ENCODE results near the gene RBPJL. TPM values are rescaled to one million over a fixed set of nuclear protein-coding genes. Genes with fewer than 3 reads are reported as not detected.

Gene RBPJL
- total RNA-seq (2014; rRNA removed; shearing (Covaris generic)) (not detected in 2 replicates), total RNA-seq (2022) (not detected in 2 replicates), Bru-seq, nascent RNA (not detected), BruChase-seq, experiment 1, labeled RNA remaining after a 6-hour chase (not detected), BruChase-seq, experiment 2, labeled RNA remaining after a 2-hour chase (not detected)
- long read RNA-seq, partial matches to known transcripts: 0 of 1 reads
- long read RNA-seq, other reads (novel, unspliced or antisense): 1 of 1 reads

- H3K4me3 ChIP-seq (ENCODE audit: low read depth, low read length, poor library complexity, severe bottlenecking): no peak within 1 kb of the TSS
- no peaks in the 10 kb centered on the region for H3K36me3 ChIP-seq (ENCODE audit: insufficient read depth, low read length)
- BruUV-seq (replicated peaks): no TSS peak
- POLR2A ChIA-PET: no interaction called here
- H3K4me1 ChIP-seq (ENCODE audit: insufficient read depth, low read length, poor library complexity, severe bottlenecking): no peaks in the 10 kb centered on the region
- TF ChIP-seq EZH2phosphoT487 (IDR thresholded peaks at IDR 0.05; ENCODE audit: borderline replicate concordance, low read depth, low read length) (no peak), CTCF (conservative IDR thresholded peaks at IDR 0.05; ENCODE audit: low read length) (peak; percentile 92)
- no peak within 1 kb of the TSS for H3K4me2 ChIP-seq (ENCODE audit: low read length)
- CTCF ChIA-PET (ENCODE audit: unreplicated experiment): no interaction called here
- H3K9me2 ChIP-seq (ENCODE audit: insufficient read depth, low read length): no peaks in the 10 kb centered on the region
- no peak within 1 kb of the TSS for H2AFZ ChIP-seq (ENCODE audit: low read length)
- intact Hi-C loops (cut with micrococcal nuclease; ENCODE audit: unreplicated experiment): no loop called here
- DNase-seq (ENCODE audit: low spot score): peak; percentile 25
- H3K9me3 ChIP-seq (ENCODE audit: low read length): no peaks in the 10 kb centered on the region
- no peak within 1 kb of the TSS for H3K27ac ChIP-seq (ENCODE audit: low read depth, low read length, poor library complexity, severe bottlenecking)
- no peaks in the 10 kb centered on the region for H3K79me2 ChIP-seq (ENCODE audit: insufficient read depth, low read depth, low read length)
- no peaks in the 10 kb centered on the region for H4K20me1 ChIP-seq (ENCODE audit: insufficient read depth, low read length)
Measured at GRCh38 chr20:45306431-45306982, at the start of gene RBPJL. Gene RBPJL (plus strand): TSS chr20:45306840. CDS start chr20:45306923, 83 bp downstream.

GRCh38 chr20:45257161-45257560 is 49.5 kb upstream of the RBPJL start:
- CTCF ChIA-PET (ENCODE audit: unreplicated experiment): no interaction called here
- no peak overlapping the region for H2AFZ ChIP-seq (ENCODE audit: low read length)

GRCh38 chr20:45257711-45258110 is 48.9 kb upstream of the RBPJL start:
- no peak for TF ChIP-seq CTCF (conservative IDR thresholded peaks at IDR 0.05; ENCODE audit: low read length)
- TF ChIP-seq EZH2phosphoT487 (IDR thresholded peaks at IDR 0.05; ENCODE audit: borderline replicate concordance, low read depth, low read length): no peak
- no peak overlapping the region for H2AFZ ChIP-seq (ENCODE audit: low read length)
- intact Hi-C loops (cut with micrococcal nuclease; ENCODE audit: unreplicated experiment): no loop called here
- no peak overlapping the region for H3K4me3 ChIP-seq (ENCODE audit: low read depth, low read length, poor library complexity, severe bottlenecking)
- ChIA-PET POLR2A (no interaction called here), CTCF (ENCODE audit: unreplicated experiment) (no interaction called here)
- no peaks in the 10 kb centered on the region for H3K9me3 ChIP-seq (ENCODE audit: low read length)
- no peaks in the 10 kb centered on the region for H3K4me1 ChIP-seq (ENCODE audit: insufficient read depth, low read length, poor library complexity, severe bottlenecking)
- H3K4me2 ChIP-seq (ENCODE audit: low read length): no peak overlapping the region
- no peak for DNase-seq (ENCODE audit: low spot score)
- H3K79me2 ChIP-seq (ENCODE audit: insufficient read depth, low read depth, low read length): no peaks in the 10 kb centered on the region
- H3K9me2 ChIP-seq (ENCODE audit: insufficient read depth, low read length): no peaks in the 10 kb centered on the region
- H3K36me3 ChIP-seq (ENCODE audit: insufficient read depth, low read length): no peaks in the 10 kb centered on the region
- no peak overlapping the region for H3K27ac ChIP-seq (ENCODE audit: low read depth, low read length, poor library complexity, severe bottlenecking)
- no peaks in the 10 kb centered on the region for H4K20me1 ChIP-seq (ENCODE audit: insufficient read depth, low read length)
- BruUV-seq (replicated peaks): no TSS peak

More at GRCh38 chr20:45257161-45257560, 49.5 kb upstream of the RBPJL start:
- no TSS peak for BruUV-seq (replicated peaks)
- Histone ChIP-seq H3K9me2 (ENCODE audit: insufficient read depth, low read length) (no peaks in the 10 kb centered on the region), H3K79me2 (ENCODE audit: insufficient read depth, low read depth, low read length) (no peaks in the 10 kb centered on the region), H3K9me3 (ENCODE audit: low read length) (no peaks in the 10 kb centered on the region), H3K4me3 (ENCODE audit: low read depth, low read length, poor library complexity, severe bottlenecking) (no peak overlapping the region), H3K4me2 (ENCODE audit: low read length) (no peak overlapping the region), H4K20me1 (ENCODE audit: insufficient read depth, low read length) (no peaks in the 10 kb centered on the region), H3K27ac (ENCODE audit: low read depth, low read length, poor library complexity, severe bottlenecking) (no peak overlapping the region), H3K4me1 (ENCODE audit: insufficient read depth, low read length, poor library complexity, severe bottlenecking) (no peaks in the 10 kb centered on the region), H3K36me3 (ENCODE audit: insufficient read depth, low read length) (no peaks in the 10 kb centered on the region)
- TF ChIP-seq EZH2phosphoT487 (IDR thresholded peaks at IDR 0.05; ENCODE audit: borderline replicate concordance, low read depth, low read length): no peak
- POLR2A ChIA-PET: no interaction called here
- intact Hi-C loops (cut with micrococcal nuclease; ENCODE audit: unreplicated experiment): no loop called here
- DNase-seq (ENCODE audit: low spot score): no peak

Measured in OCI-LY7 (cell line).